NK-92 treated with Interleukin-12 subunit alpha and Interleukin-12 subunit beta, amount 100 ng/mL, for 24 hours (cell line): ENCODE measurements around the gene SEMA3F.

Source experiments
- DNase-seq: peaks from one replicate; lab custom pipeline; 2025; lab: John Stamatoyannopoulos, UW

Gene SEMA3F

DNA sequence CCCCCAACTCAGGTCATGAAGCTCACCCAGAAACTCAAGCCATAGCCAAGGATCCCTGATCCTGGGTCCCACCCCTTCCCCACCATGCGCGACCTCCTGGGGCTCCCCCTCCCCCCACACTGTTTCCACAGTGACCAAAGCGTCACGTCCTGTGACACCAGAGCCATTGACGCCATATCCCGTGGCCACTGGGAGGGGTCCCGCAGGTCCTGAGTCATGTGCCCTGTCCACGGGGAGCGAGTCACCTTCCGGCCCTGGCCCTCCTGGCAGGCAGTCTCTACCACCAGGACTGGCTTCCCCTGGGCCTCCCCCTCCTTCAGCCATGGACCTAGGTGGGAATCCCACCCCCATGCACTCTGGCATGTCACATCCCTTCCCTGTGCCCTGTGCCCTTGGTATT is 15.6 kb downstream of the SEMA3F start:
- DNase-seq = peak; percentile 11

GRCh38 chr3:50171540-50172301 is 16.6 kb downstream of the SEMA3F start:
- DNase-seq = no peak

GRCh38 chr3:50172626-50173220 is 17.6 kb downstream of the SEMA3F start:
- no peak for DNase-seq

DNA sequence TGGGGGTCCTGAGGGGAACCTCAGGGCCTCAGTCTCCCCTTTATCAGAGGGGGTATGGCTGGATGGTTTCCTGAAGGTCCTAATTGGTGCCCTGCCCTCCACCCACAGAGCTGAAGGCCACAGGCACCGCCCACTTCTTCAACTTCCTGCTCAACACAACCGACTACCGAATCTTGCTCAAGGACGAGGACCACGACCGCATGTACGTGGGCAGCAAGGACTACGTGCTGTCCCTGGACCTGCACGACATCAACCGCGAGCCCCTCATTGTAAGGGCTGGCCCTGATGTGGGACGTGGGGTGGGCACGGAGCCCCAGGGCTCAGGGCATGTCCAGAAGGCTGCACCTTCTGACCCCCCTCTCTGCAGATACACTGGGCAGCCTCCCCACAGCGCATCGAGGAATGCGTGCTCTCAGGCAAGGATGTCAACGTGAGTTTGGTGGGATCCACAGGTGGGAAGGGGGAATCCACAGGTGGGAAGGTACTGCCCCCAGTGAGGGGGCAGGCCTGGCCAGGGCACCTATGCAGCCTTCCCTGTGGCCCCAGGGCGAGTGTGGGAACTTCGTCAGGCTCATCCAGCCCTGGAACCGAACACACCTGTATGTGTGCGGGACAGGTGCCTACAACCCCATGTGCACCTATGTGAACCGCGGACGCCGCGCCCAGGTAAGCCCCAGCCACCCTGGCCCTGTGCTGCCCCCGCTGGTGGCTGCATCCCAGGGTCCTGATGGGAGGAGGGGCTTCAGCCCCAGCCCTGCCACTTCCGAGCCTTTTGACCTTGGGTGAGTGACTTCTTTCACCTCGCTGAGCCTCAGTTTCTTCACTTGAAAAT is 18.8 kb downstream of the SEMA3F start:
- DNase-seq = no peak

DNA sequence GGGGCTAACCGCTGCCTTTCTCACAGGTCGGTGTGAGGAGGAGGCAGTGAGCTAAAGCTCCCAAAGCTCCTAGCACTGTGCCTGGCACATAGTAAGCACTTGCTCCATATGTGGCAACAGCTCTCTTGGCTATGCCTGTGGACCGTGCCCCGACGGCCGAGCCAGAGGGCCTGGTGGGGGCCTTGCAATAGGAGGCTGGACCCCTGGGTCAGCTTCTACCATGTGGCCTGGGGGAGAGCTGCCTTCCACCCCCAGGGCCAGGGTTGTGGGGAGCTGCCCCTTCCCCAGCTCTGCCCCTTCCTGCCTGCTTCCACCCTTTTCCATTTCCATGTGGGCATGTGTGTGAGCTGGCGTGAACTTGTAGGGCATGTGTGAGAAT is 19.4 kb downstream of the SEMA3F start:
- DNase-seq = no peak

DNA sequence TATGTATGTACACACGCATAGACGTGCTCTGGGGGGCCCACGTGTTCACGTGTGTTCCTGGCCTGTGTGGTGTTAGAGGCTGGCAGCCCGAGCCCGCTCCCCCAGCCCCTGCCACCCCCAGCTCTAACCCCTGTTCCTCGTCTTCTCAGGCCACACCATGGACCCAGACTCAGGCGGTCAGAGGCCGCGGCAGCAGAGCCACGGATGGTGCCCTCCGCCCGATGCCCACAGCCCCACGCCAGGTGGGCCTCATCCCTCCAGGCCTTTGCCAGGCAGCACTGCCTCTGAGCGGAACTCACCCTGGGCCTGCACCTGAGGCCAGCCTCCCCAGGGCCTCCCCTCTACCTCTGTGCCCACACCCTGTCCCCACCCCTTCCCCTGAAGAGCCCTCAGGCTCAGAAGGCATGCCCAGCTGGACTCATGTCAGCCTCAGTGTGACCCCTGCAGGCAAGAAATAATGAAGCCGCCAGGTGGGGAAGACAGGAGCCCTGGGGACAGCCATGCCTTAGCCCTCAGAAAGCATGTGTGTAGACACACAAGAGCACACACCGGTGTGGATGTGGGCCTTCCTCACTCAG is 19.9 kb downstream of the SEMA3F start:
- no peak for DNase-seq

DNA sequence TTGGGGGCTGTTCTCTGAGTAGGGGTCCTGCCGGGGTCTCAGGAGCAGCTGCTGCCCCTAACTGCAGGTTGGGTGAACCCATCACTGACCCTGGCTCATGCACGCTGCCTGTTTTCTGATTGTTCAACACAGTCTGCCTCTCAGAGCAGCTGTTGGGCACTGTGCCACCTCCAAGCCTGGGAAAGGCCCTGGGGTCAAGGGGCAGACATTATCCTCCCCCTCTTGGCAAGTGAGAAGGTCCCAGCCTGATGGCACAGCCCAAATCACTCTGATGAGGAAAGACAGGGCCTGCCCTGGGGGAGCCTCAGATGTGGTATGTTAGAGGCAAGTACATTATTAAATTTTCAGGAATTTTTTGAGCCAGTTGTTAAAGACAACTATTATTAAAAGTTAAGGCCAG is 22.2 kb downstream of the SEMA3F start:
- no peak for DNase-seq

GRCh38 chr3:50179710-50180109 is 24.6 kb downstream of the SEMA3F start:
- no peak for DNase-seq

DNA sequence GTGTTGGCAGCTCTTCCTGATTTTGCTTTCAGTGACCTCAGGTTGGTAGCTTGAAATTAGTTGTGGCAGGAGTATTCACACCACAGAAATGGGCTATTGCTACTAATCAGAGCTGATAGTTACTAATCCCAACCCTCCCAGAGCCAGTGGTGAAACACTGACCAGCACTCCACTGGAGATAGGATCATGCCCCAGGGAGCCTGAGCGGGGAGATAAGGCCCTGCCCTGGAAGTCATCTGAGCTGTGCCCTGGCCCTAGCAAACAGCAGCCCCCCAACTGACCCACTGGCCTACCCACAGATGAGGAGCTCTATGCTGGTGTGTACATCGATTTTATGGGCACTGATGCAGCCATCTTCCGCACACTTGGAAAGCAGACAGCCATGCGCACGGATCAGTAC is 26.9 kb downstream of the SEMA3F start:
- DNase-seq = no peak

DNA sequence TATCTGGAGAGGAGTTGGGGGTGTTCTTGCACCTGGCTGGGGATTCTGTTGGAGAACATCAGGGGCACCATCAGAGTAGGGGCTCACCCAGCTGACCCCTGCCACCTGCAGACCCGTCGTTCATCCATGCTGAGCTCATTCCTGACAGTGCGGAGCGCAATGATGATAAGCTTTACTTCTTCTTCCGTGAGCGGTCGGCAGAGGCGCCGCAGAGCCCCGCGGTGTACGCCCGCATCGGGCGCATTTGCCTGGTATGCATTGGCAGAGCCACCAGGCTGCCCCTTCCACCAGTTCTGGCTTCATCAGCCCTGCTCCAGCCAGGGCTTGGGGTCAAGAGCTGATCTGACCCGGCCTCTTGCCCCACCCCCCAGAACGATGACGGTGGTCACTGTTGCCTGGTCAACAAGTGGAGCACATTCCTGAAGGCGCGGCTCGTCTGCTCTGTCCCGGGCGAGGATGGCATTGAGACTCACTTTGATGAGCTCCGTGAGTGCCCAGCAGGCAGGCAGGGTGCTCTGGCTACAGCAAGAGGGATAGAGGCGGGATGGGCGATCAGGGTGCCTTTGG is 27.5 kb downstream of the SEMA3F start:
- DNase-seq = no peak

GRCh38 chr3:50183755-50184154 is 28.6 kb downstream of the SEMA3F start:
- no peak for DNase-seq

DNA sequence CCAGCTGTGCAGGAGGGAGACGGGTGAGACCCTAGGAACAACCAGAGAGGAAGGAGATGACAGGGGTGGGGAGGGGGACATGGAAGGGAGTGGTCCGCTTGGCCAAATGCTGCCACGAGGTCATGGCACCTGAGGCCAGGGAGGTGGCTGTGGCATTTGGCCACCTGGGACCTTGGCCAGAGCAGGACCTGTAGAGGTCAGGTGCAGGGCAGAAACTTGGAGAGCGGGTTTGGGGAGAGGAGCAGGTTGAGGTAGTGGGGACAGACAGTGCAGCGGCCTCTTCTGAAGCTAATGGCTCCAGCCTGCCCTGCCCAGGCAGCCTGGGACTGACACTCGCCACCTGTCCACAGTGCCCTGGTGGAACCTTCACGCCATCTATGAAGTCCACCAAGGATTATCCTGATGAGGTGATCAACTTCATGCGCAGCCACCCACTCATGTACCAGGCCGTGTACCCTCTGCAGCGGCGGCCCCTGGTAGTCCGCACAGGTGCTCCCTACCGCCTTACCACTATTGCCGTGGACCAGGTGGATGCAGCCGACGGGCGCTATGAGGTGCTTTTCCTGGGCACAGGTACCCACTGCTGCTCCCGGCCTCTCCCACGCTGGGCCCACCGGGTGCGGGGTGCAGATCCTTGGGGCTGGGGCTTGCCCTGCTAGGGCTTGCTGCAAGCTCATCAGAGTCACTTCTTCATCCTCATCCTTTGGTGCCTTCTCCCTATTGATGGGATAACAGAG is 29.3 kb downstream of the SEMA3F start:
- DNase-seq = no peak

GRCh38 chr3:50185230-50185629 is 30.1 kb downstream of the SEMA3F start:
- DNase-seq = no peak

DNA sequence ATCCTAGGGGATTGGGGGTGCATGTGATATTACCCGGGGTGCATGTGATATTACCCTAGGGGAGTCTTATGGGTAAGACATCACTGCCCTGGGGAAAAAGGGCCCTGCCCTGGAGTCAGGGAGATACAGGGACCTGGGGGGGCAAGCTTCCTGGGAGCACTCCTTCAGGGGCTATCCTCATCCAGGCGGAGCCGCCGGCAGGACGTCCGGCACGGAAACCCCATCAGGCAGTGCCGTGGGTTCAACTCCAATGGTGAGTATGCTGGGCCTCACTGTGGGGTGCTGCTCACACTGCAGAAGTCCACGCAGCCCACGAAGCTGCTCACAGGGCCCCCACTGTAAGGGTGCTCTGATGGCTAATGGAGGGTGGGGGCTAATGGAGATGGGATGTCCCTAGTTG is 31.0 kb downstream of the SEMA3F start:
- DNase-seq = no peak

- no peak for DNase-seq
Observed at GRCh38 chr3:50187750-50188149, 32.6 kb downstream of the SEMA3F start.

GRCh38 chr3:50189274-50189673 is 34.1 kb downstream of the SEMA3F start:
- DNase-seq = peak; percentile 8

DNA sequence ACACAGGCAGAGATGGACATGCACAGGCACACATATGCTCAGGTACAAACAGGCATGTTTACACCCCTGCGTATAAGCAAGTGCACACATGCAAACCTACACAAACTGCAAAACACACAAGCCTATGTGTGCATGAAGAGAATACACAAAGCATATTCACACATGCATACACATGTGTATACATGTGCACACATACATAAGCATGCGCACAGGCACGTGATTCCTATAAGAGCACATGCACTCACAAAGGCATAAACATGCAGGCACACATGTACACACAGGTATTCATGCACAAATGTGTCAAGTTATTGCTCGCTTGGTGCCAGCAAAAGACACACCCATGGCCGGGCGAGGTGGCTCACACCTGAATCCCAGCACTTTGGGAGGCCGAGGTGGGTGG is 34.9 kb downstream of the SEMA3F start:
- DNase-seq = no peak

DNA sequence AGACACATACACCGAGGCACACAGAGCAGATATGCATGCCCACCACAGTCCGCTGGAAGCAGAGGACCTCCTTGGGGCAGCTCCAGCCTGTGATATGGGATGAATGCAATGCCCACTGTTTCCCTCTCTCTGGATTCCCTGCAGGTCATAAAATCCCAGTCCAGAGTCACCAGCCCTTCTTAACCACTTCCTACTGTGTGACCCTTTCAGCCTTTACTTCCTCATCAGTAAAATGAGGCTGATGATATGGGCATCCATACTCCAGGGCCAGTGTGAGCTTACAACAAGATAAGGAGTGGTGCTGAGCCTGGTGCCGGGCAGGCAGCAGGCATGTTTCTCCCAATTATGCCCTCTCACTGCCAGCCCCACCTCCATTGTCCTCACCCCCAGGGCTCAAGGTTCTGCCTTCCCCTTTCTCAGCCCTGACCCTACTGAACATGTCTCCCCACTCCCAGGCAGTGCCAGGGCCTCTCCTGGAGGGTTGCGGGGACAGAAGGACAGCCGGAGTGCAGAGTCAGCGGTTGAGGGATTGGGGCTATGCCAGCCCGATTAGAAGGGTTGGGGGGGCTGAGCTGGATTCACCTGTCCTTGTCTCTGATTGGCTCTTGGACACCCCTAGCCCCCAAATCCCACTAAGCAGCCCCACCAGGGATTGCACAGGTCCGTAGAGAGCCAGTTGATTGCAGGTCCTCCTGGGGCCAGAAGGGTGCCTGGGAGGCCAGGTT is 36.0 kb downstream of the SEMA3F start, which contains the start of gene GNAT1:
Gene GNAT1 (plus strand): TSS at position 675 of the 725 bp plus-strand sequence. CDS start 116 bp downstream, outside the sequence.
- DNase-seq = no peak

GRCh38 chr3:50192124-50192523 is 37.0 kb downstream of the SEMA3F start:
- no peak for DNase-seq

GRCh38 chr3:50192689-50193141 is 37.6 kb downstream of the SEMA3F start:
- DNase-seq = peak; percentile 9

- no peak for DNase-seq
Observed at GRCh38 chr3:50193286-50193685, 38.2 kb downstream of the SEMA3F start.
